CD4-positive, alpha-beta T cell (primary cell): Measurements from ENCODE around the gene KCNA2. TPM values are rescaled to one million over a fixed set of nuclear protein-coding genes. Genes with fewer than 3 reads are reported as not detected.

Source experiments
- ATAC-seq: fragments of 200-7000 bp; cut with Tn5 transposase; one replicate; pipeline ENCODE4 v1.10.0; 2022; ENCODE audit warnings: mild to moderate bottlenecking; ENCODE audit not compliant: poor library complexity
- CTCF ChIA-PET: fragments of 350-600 bp; sonication (Branson Sonifier 250); formaldehyde crosslinking; loops from one replicate; lab custom pipeline; 2021; ENCODE audit warnings: antibody characterized with exemption, inconsistent platforms; lab: Charles Lee
- POLR2A ChIA-PET: fragments of 350-600 bp; sonication (Branson Sonifier 250); formaldehyde crosslinking; loops from one replicate; lab custom pipeline; 2021; ENCODE audit warnings: antibody characterized with exemption, inconsistent platforms; lab: Charles Lee
- DNase-seq, 14 experiments: peaks; one replicate each; pipeline ENCODE4 v3.0.0-alpha.2; 2013 to 2020; ENCODE audit warnings: mixed read lengths in 2 of 14
- H3K27ac ChIP-seq, 2 donors: one replicate each; pipeline versions ENCODE4 v1.5.1 to v1.7.0; 2013; ENCODE audit warnings: low read length in 2 of 2, low read depth in 1 of 2, mild to moderate bottlenecking in 1 of 2
- H3K27me3 ChIP-seq, 2 experiments: 1 replicate in 1 of 2; 2 replicates in 1 of 2; pipeline versions ENCODE4 v1.6.1 to v1.7.0; 2013; ENCODE audit warnings: low read length in 2 of 2, control low read depth in 1 of 2, mild to moderate bottlenecking in 1 of 2, moderate library complexity in 1 of 2; ENCODE audit not compliant: insufficient read depth in 2 of 2, control insufficient read depth in 1 of 2
- H3K36me3 ChIP-seq: one replicate; pipeline ENCODE4 v1.6.1; 2013; ENCODE audit warnings: low read length, control low read depth; ENCODE audit not compliant: insufficient read depth
- H3K4me1 ChIP-seq: one replicate; pipeline ENCODE4 v1.6.1; 2013; ENCODE audit warnings: low read length, control low read depth; ENCODE audit not compliant: insufficient read depth
- H3K4me3 ChIP-seq: one replicate; pipeline ENCODE4 v1.5.1; 2013; ENCODE audit warnings: mild to moderate bottlenecking, low read length, moderate library complexity
- H3K9me3 ChIP-seq, 2 experiments: 1 replicate in 1 of 2; 2 replicates in 1 of 2; pipeline versions ENCODE4 v1.6.1 to v1.7.0; 2013; ENCODE audit warnings: low read length in 2 of 2, mild to moderate bottlenecking in 2 of 2, control low read depth in 1 of 2, moderate library complexity in 1 of 2; ENCODE audit not compliant: control insufficient read depth in 1 of 2, insufficient read depth in 1 of 2
- H3K27ac Mint-ChIP-seq: one replicate; pipeline ENCODE4 v1.8.0; 2020; ENCODE audit warnings: mixed read lengths
- H3K27me3 Mint-ChIP-seq: one replicate; pipeline ENCODE4 v1.8.0; 2021; ENCODE audit warnings: mixed read lengths
- H3K36me3 Mint-ChIP-seq: one replicate; pipeline ENCODE4 v1.8.0; 2021; ENCODE audit warnings: low read depth, mixed read lengths
- H3K4me1 Mint-ChIP-seq: one replicate; pipeline ENCODE4 v1.8.0; 2021; ENCODE audit warnings: low read depth, mixed read lengths
- H3K4me3 Mint-ChIP-seq: one replicate; pipeline ENCODE4 v1.8.0; 2020; ENCODE audit warnings: mild to moderate bottlenecking, mixed read lengths
- H3K9me3 Mint-ChIP-seq: one replicate; pipeline ENCODE4 v1.8.0; 2020; ENCODE audit warnings: mixed read lengths
- CTCF ChIP-seq: fragments of 200-600 bp; IDR thresholded peaks from one replicate; pipeline ENCODE4 v1.8.0; 2022; ENCODE audit warnings: antibody characterized with exemption, mild to moderate bottlenecking
- intact Hi-C, 2 experiments: fragments of 100-400 bp; cut with DNase I in 1 of 2; cut with micrococcal nuclease in 1 of 2; formaldehyde crosslinking; loops; one replicate each; pipeline versions ENCODE4 v1.15.1 to v1.9.0; 2023 to 2025; cut with DNase I, micrococcal nuclease
- total RNA-seq, 174 experiments: library from RNA in 2 of 174; stranded (reverse) in 2 of 174; gene quantifications; one replicate each; pipeline ENCODE4 v1.2.3 and lab custom pipeline; 2021 to 2026

The KCNA2 gene
- total RNA-seq, 2 experiments from 2014 or later = 0.78 to 0.88 TPM

- DNase-seq (no peak), ATAC-seq (no peak)
- Mint-ChIP-seq H3K27me3 (peaks cover 25% of the 10 kb centered on the region), H3K36me3 (no peaks in the 10 kb centered on the region), H3K27ac (no peak overlapping the region), H3K4me3 (no peak overlapping the region), H3K4me1 (no peaks in the 10 kb centered on the region), H3K9me3 (no peaks in the 10 kb centered on the region)
- Histone ChIP-seq H3K4me1 (no peaks in the 10 kb centered on the region), H3K27ac (no peak overlapping the region), H3K9me3 (no peaks in the 10 kb centered on the region), H3K36me3 (no peaks in the 10 kb centered on the region), H3K27me3 (peaks cover 13 to 23% of the 10 kb centered on the region in 2 experiments), H3K4me3 (no peak overlapping the region)
- ChIA-PET POLR2A (no interaction called here), CTCF (interaction anchor here (0.6 to 1.5 kb wide), 2 partner anchors 8 to 15 kb away, joined by 4 read pairs; no protein-coding TSS in a partner anchor)
- intact Hi-C loops = no loop called here
- no peak for TF ChIP-seq CTCF
Measured at GRCh38 chr1:110572751-110573150, 33.4 kb downstream of the KCNA2 start.

GRCh38 chr1:110570901-110571300 is 35.3 kb downstream of the KCNA2 start:
- no peak overlapping the region for H3K27ac Mint-ChIP-seq
- peaks cover 35% of the 10 kb centered on the region for H3K27me3 Mint-ChIP-seq
- H3K4me3 ChIP-seq = no peak overlapping the region
- intact Hi-C loops = no loop called here
- no peaks in the 10 kb centered on the region for H3K9me3 Mint-ChIP-seq
- no peak for ATAC-seq
- H3K27ac ChIP-seq = no peak overlapping the region
- no peak overlapping the region for H3K4me3 Mint-ChIP-seq
- no peaks in the 10 kb centered on the region for H3K36me3 Mint-ChIP-seq
- ChIA-PET CTCF (no interaction called here), POLR2A (interaction anchor here (0.9 kb wide), 1 partner anchor 36 kb away, joined by 3 read pairs; no protein-coding TSS in a partner anchor)
- H3K27me3 ChIP-seq = peaks cover 18 to 28% of the 10 kb centered on the region in 2 experiments
- no peaks in the 10 kb centered on the region for H3K36me3 ChIP-seq
- TF ChIP-seq CTCF = no peak
- DNase-seq = no peak
- no peaks in the 10 kb centered on the region for H3K4me1 ChIP-seq
- H3K9me3 ChIP-seq = no peaks in the 10 kb centered on the region
- no peaks in the 10 kb centered on the region for H3K4me1 Mint-ChIP-seq

GRCh38 chr1:110570307-110570706 is 35.9 kb downstream of the KCNA2 start:
- DNase-seq = no peak
- no peak overlapping the region for H3K4me3 ChIP-seq
- no peaks in the 10 kb centered on the region for H3K9me3 Mint-ChIP-seq
- TF ChIP-seq CTCF = no peak
- H3K4me3 Mint-ChIP-seq = no peak overlapping the region
- no peaks in the 10 kb centered on the region for H3K9me3 ChIP-seq
- no peak overlapping the region for H3K27ac ChIP-seq
- intact Hi-C loops = no loop called here
- POLR2A ChIA-PET = no interaction called here
- no peaks in the 10 kb centered on the region for H3K4me1 Mint-ChIP-seq
- no peaks in the 10 kb centered on the region for H3K4me1 ChIP-seq
- H3K27me3 Mint-ChIP-seq = peaks cover 41% of the 10 kb centered on the region
- no peaks in the 10 kb centered on the region for H3K36me3 Mint-ChIP-seq
- no peak overlapping the region for H3K27ac Mint-ChIP-seq
- no peak for ATAC-seq
- CTCF ChIA-PET = no interaction called here
- H3K36me3 ChIP-seq = no peaks in the 10 kb centered on the region
- peaks cover 18 to 28% of the 10 kb centered on the region in 2 experiments for H3K27me3 ChIP-seq
